K562 (cell line): Measurements from ENCODE around the gene SORBS2. TPM values are rescaled to one million over a fixed set of nuclear protein-coding genes. Genes with fewer than 3 reads are reported as not detected.

Experiments
- ATAC-seq: fragments of 200-7000 bp; cut with Tn5 transposase; 3 replicates; pipeline ENCODE4 v1.9.1; 2020; ENCODE audit warnings: moderate library complexity
- BruUV-seq: library from RNA; stranded (reverse); fragments of 400-500 nt; replicated peaks from 2 replicates; lab custom pipeline; 2021; lab: Mats Ljungman, UMichigan
- CTCF ChIA-PET: fragments of 300-600 bp; formaldehyde crosslinking; extraction: SDS; loops from one replicate; lab custom pipeline; 2021; ENCODE audit warnings: low intra/inter-chr PET ratio; lab: Yijun Ruan, JAX
- POLR2A ChIA-PET: fragments of 300-600, 350-650 bp; sonication (Branson Sonifier 250); formaldehyde crosslinking; extraction: SDS; loops from one replicate; lab custom pipeline; 2021; ENCODE audit warnings: antibody characterized with exemption, inconsistent platforms; lab: Yijun Ruan, JAX
- DNase-seq, 4 experiments: peaks; one replicate each; pipeline versions ENCODE4 v3.0.0 to v3.0.0-alpha.2; 2011 to 2018; ENCODE audit warnings: low spot score in 3 of 4, mixed read lengths in 3 of 4; ENCODE audit errors: extremely low read depth in 1 of 4
- FAIRE-seq: peaks from 2 replicates; lab custom pipeline; 2011; peaks lifted over from hg19 to GRCh38; lab: Jason Lieb, UNC
- H2AFZ ChIP-seq: 2 replicates; pipeline ENCODE4 v1.6.0; 2011; ENCODE audit warnings: low read depth, low read length, control low read depth, inconsistent platforms
- H3K27ac ChIP-seq: fragments of 200-600 bp; 3 replicates; pipeline ENCODE4 v1.8.0; 2011; ENCODE audit warnings: low read depth, mild to moderate bottlenecking, control low read depth, inconsistent platforms, low read length, moderate library complexity, mixed read lengths; ENCODE audit errors: extremely low read depth
- H3K27me3 ChIP-seq, 2 experiments: fragments of 300-600 bp in 1 of 2; 2 replicates in 1 of 2; 3 replicates in 1 of 2; pipeline versions ENCODE4 v1.6.0 to v1.8.0; 2011; ENCODE audit warnings: inconsistent platforms in 2 of 2, low read length in 2 of 2, mild to moderate bottlenecking in 1 of 2, mixed read lengths in 1 of 2, moderate library complexity in 1 of 2; ENCODE audit not compliant: control insufficient read depth in 2 of 2, insufficient read depth in 2 of 2
- H3K36me3 ChIP-seq: fragments of 300-600 bp; 3 replicates; pipeline ENCODE4 v1.8.0; 2011; ENCODE audit warnings: mild to moderate bottlenecking, low read length, inconsistent platforms; ENCODE audit not compliant: control insufficient read depth, insufficient read depth
- H3K4me1 ChIP-seq, 2 experiments: fragments of 200-600 bp in 1 of 2; replicated peaks in 1 of 2; 2 replicates in 1 of 2; 3 replicates in 1 of 2; pipeline versions ENCODE4 v1.5.1 to v1.8.0; 2011; ENCODE audit warnings: inconsistent platforms in 2 of 2, low read length in 2 of 2, mild to moderate bottlenecking in 1 of 2, mixed read lengths in 1 of 2, moderate library complexity in 1 of 2; ENCODE audit not compliant: control insufficient read depth in 2 of 2, insufficient read depth in 2 of 2
- H3K4me2 ChIP-seq: 2 replicates; pipeline ENCODE4 v1.6.1; 2011; ENCODE audit warnings: low read length, control low read depth, inconsistent platforms, mixed read lengths; ENCODE audit not compliant: insufficient read depth
- H3K4me3 ChIP-seq: fragments of 200-600 bp; sonication (generic), shearing (Covaris generic); 2 replicates; pipeline ENCODE4 v1.5.1; 2016; ENCODE audit warnings: control low read depth, inconsistent platforms
- H3K79me2 ChIP-seq: fragments of 200-600 bp; 3 replicates; pipeline ENCODE4 v1.8.0; 2011; ENCODE audit warnings: low read length, inconsistent platforms; ENCODE audit not compliant: control insufficient read depth, insufficient read depth
- H3K9ac ChIP-seq, 2 experiments: 2 replicates each; pipeline versions ENCODE4 v1.6.0 to v1.6.1; 2011; ENCODE audit warnings: low read depth in 2 of 2, low read length in 2 of 2, control low read depth in 1 of 2, inconsistent platforms in 1 of 2, mild to moderate bottlenecking in 1 of 2, mixed read lengths in 1 of 2; ENCODE audit not compliant: insufficient read depth in 1 of 2
- H3K9me1 ChIP-seq: one replicate; pipeline ENCODE4 v1.6.0; 2011; ENCODE audit warnings: inconsistent platforms, mild to moderate bottlenecking, low read length, moderate library complexity; ENCODE audit not compliant: control insufficient read depth, insufficient read depth
- H3K9me3 ChIP-seq: replicated peaks from 2 replicates; pipeline ENCODE4 v1.5.1; 2011; ENCODE audit warnings: low read depth, low read length, inconsistent platforms; ENCODE audit not compliant: control insufficient read depth, insufficient read depth
- H4K20me1 ChIP-seq: replicated peaks from 2 replicates; pipeline ENCODE4 v1.6.1; 2011; ENCODE audit warnings: low read length, inconsistent platforms, mixed read lengths; ENCODE audit not compliant: control insufficient read depth, insufficient read depth
- TRIM24 ChIP-seq, 2 experiments: fragments of 450-650 bp; IDR thresholded peaks; 2 replicates each; pipeline ENCODE4 v1.6.1; 2016
- ZBTB1 ChIP-seq: sonication (generic); formaldehyde crosslinking; IDR thresholded peaks from 2 replicates; pipeline ENCODE4 v1.8.1; 2023; ENCODE audit warnings: missing genetic modification reagents, low read depth, mild to moderate bottlenecking, borderline replicate concordance
- ZFP1 ChIP-seq: fragments of 450-650 bp; formaldehyde crosslinking; IDR thresholded peaks from 2 replicates; pipeline ENCODE4 v1.4.0; 2020; ENCODE audit warnings: mild to moderate bottlenecking, mixed read lengths
- WGBS: fragments of 100-300 bp; shearing (Covaris generic); methylation state at CpG from one replicate; pipeline ENCODE4 v1.1.6; 2016; ENCODE audit warnings: low coverage, mixed read lengths; ENCODE audit not compliant: insufficient coverage; ENCODE audit errors: missing lambda C conversion rate; 5-methylcytosine and 5-hydroxymethylcytosine counted together
- in situ Hi-C: fragments of 300-500 bp; cut with MboI; formaldehyde crosslinking; loops from 4 replicates; pipeline ENCODE4 v1.15.0; 2018; ENCODE audit warnings: inconsistent platforms, mixed read lengths
- intact Hi-C: fragments of 100-400 bp; cut with micrococcal nuclease; formaldehyde crosslinking; loops from 2 replicates; pipeline ENCODE4 v1.14.2; 2022
- polyA plus RNA-seq, 8 experiments: library from polyadenylated mRNA; depleted of rRNA in 4 of 8; stranded (reverse) in 5 of 8; unstranded in 3 of 8; fragments of >200 nt; fragmentation: Nextera tagmentation in 2 of 8; fragmentation: Illumina TruSeq in 1 of 8; extraction: Ambion mirVana in 2 of 8; extraction: Trizol in 1 of 8; gene quantifications; 2 replicates each; pipeline versions ENCODE4 v1.2.1 to v1.2.3, GENCODE V29; 2011 to 2014; ENCODE audit warnings: inconsistent platforms in 1 of 8, missing spikeins in 1 of 8
- total RNA-seq, 7 experiments: library from RNA; depleted of rRNA in 6 of 7; stranded (reverse); fragments of >200 nt in 6 of 7; fragmentation: Illumina TruSeq in 2 of 7; extraction: Trizol in 2 of 7; gene quantifications; 2 replicates each; pipeline versions ENCODE4 v1.2.1 to v1.2.3, GENCODE V29; 2011 to 2021; ENCODE audit warnings: low replicate concordance in 1 of 7
- TF ChIP-seq, protein P1 (sequence below): sonication (generic); formaldehyde crosslinking; IDR thresholded peaks from 2 replicates; pipeline ENCODE4 v1.8.1; 2022; ENCODE audit warnings: missing genetic modification reagents

SORBS2 gene
- total and polyA plus RNA-seq, 9 of the 15 experiments (the other 6 are each of a cell fraction or from before 2014, with no cell fraction given) = 0.29 TPM; not detected in 8

DNA sequence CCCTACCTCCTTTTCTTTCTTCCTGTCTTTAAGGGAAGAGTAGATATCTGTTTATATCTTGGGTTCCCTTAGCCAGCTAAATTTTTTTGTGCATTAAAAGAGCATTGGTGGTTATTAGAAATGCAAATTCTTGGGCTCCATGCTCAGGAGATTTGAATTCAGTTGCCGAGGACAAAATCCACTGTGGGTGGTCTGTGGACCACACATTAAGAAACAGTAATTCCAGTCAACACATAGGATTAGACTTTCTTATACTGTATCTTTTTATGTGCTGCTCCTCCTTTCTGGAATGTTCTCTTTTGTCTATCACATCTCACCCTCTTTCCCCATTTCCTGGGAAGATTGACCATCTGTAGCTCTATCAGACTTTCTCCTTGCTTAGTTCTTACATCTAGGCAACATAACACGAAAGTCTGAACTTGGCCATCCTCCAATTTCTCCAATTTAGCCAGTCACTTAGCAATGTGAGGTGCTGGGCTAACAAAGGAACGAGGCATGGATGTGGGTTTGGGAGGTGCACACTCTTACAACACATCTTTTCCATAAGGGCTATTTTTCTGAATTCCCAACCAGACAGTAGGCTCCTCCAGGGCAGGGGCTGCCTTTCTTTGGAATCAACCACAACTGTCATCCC is 271.4 kb downstream of the SORBS2 start:
- no peaks in the 10 kb centered on the region for H3K79me2 ChIP-seq
- H3K9ac ChIP-seq = no peak overlapping the region
- peaks cover 32 to 57% of the 10 kb centered on the region in 2 experiments for H3K27me3 ChIP-seq
- 4% methylated on average over 3 of the region's 3 CpGs for WGBS
- no peak for FAIRE-seq
- no peaks in the 10 kb centered on the region for H3K36me3 ChIP-seq
- no peak overlapping the region for H2AFZ ChIP-seq
- no peak for DNase-seq
- no TSS peak for BruUV-seq
- ChIA-PET POLR2A (no interaction called here), CTCF (no interaction called here)
- ATAC-seq = no peak
- no peak overlapping the region for H3K27ac ChIP-seq
- no peaks in the 10 kb centered on the region; the same call in 1 of the 2 replicates for H4K20me1 ChIP-seq
- H3K4me3 ChIP-seq = no peak overlapping the region
- no peaks in the 10 kb centered on the region for H3K9me1 ChIP-seq
- in situ Hi-C loops (no loop called here), intact Hi-C loops (no loop called here)
- TF ChIP-seq ZFP1 = no peak
- TF ChIP-seq, protein P1, sequence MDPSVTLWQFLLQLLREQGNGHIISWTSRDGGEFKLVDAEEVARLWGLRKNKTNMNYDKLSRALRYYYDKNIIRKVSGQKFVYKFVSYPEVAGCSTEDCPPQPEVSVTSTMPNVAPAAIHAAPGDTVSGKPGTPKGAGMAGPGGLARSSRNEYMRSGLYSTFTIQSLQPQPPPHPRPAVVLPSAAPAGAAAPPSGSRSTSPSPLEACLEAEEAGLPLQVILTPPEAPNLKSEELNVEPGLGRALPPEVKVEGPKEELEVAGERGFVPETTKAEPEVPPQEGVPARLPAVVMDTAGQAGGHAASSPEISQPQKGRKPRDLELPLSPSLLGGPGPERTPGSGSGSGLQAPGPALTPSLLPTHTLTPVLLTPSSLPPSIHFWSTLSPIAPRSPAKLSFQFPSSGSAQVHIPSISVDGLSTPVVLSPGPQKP = no peak
- no peak for TF ChIP-seq TRIM24 (IDR thresholded peaks at IDR 0.05)
- TF ChIP-seq ZBTB1 (CRISPR knock-in tag) = no peak
- TF ChIP-seq, all 486 proteins: peak for 0
- Histone ChIP-seq H3K4me2 (no peak overlapping the region), H3K4me1 (peaks cover 0 to under 1% of the 10 kb centered on the region in 2 experiments; a peak in 2 of 5 replicates), H3K9me3 (no peaks in the 10 kb centered on the region)
